HepG2 (cell line): ENCODE data around the gene OARD1. TPM values are rescaled to one million over a fixed set of nuclear protein-coding genes. Genes with fewer than 3 reads are reported as not detected.

Source experiments
- CBFB ChIP-seq: sonication (generic); formaldehyde crosslinking; IDR thresholded peaks from 2 replicates; pipeline ENCODE4 v1.4.0; 2020; ENCODE audit warnings: missing genetic modification reagents
- CBX5 ChIP-seq: sonication (generic); formaldehyde crosslinking; IDR thresholded peaks from 2 replicates; pipeline ENCODE4 v1.4.0; 2020; ENCODE audit warnings: missing genetic modification reagents, borderline replicate concordance
- CCDC6 ChIP-seq: sonication (generic); formaldehyde crosslinking; IDR thresholded peaks from 2 replicates; pipeline ENCODE4 v1.8.1; 2022; ENCODE audit warnings: mild to moderate bottlenecking, missing genetic modification reagents, moderate library complexity
- ESRRA ChIP-seq: sonication (generic); formaldehyde crosslinking; IDR thresholded peaks from 2 replicates; pipeline ENCODE4 v1.5.1; 2020; ENCODE audit warnings: mild to moderate bottlenecking, low read depth, missing genetic modification reagents
- ETV5 ChIP-seq: IDR thresholded peaks from 2 replicates; pipeline ENCODE4 v1.6.1; 2018; ENCODE audit warnings: missing biosample characterization, missing genetic modification reagents, inconsistent platforms, borderline replicate concordance
- HNRNPK ChIP-seq: fragments of 200-400 bp; formaldehyde crosslinking; IDR thresholded peaks from 2 replicates; pipeline ENCODE4 v1.6.1; 2018; ENCODE audit warnings: low read length, low read depth, moderate library complexity, mild to moderate bottlenecking; ENCODE audit not compliant: poor library complexity, severe bottlenecking
- IRX3 ChIP-seq: sonication (generic); formaldehyde crosslinking; IDR thresholded peaks from 2 replicates; pipeline ENCODE4 v1.8.1; 2023; ENCODE audit warnings: mild to moderate bottlenecking, low read depth, missing genetic modification reagents, borderline replicate concordance
- MBNL3 ChIP-seq: fragments of 250-450 bp; sonication (Bioruptor Pico); conservative IDR thresholded peaks from 2 replicates; pipeline ENCODE4 v1.8.0; 2022; ENCODE audit warnings: mild to moderate bottlenecking, inconsistent platforms
- MXD4 ChIP-seq: IDR thresholded peaks from 2 replicates; pipeline ENCODE4 v1.6.1; 2016; ENCODE audit warnings: mild to moderate bottlenecking, missing biosample characterization, missing genetic modification reagents
- NCOA5 ChIP-seq: sonication (generic); formaldehyde crosslinking; IDR thresholded peaks from 2 replicates; pipeline ENCODE4 v1.4.0; 2020; ENCODE audit warnings: missing genetic modification reagents
- RORA ChIP-seq: sonication (generic); formaldehyde crosslinking; IDR thresholded peaks from 2 replicates; pipeline ENCODE4 v1.5.0; 2020; ENCODE audit warnings: mild to moderate bottlenecking, missing genetic modification reagents, moderate library complexity
- SMARCE1 ChIP-seq: fragments of 450-650 bp; IDR thresholded peaks from 2 replicates; pipeline ENCODE4 v1.6.1; 2017; ENCODE audit warnings: borderline replicate concordance
- SP4 ChIP-seq: sonication (generic); formaldehyde crosslinking; IDR thresholded peaks from 2 replicates; pipeline ENCODE4 v1.8.1; 2023; ENCODE audit warnings: mild to moderate bottlenecking, missing genetic modification reagents
- SSRP1 ChIP-seq: IDR thresholded peaks from 2 replicates; pipeline ENCODE4 v1.6.1; 2016; ENCODE audit warnings: control low read depth
- TARDBP ChIP-seq: sonication (generic); formaldehyde crosslinking; IDR thresholded peaks from 2 replicates; pipeline ENCODE4 v1.8.0; 2022; ENCODE audit warnings: mild to moderate bottlenecking, missing genetic modification reagents
- ZNF138 ChIP-seq: sonication (generic); formaldehyde crosslinking; IDR thresholded peaks from 2 replicates; pipeline ENCODE4 v1.5.0; 2020; ENCODE audit warnings: mild to moderate bottlenecking, low read depth, missing genetic modification reagents
- ZNF20 ChIP-seq: sonication (generic); formaldehyde crosslinking; IDR thresholded peaks from 2 replicates; pipeline ENCODE4 v1.4.0; 2020; ENCODE audit warnings: mild to moderate bottlenecking, moderate library complexity, missing genetic modification reagents
- ZNF225 ChIP-seq: sonication (generic); formaldehyde crosslinking; IDR thresholded peaks from 2 replicates; pipeline ENCODE4 v1.4.0; 2020; ENCODE audit warnings: mild to moderate bottlenecking, missing genetic modification reagents
- ZNF431 ChIP-seq: sonication (generic); formaldehyde crosslinking; IDR thresholded peaks from 2 replicates; pipeline ENCODE4 v1.9.0; 2022; ENCODE audit warnings: missing genetic modification reagents, low read depth, mild to moderate bottlenecking, borderline replicate concordance
- ZNF446 ChIP-seq: sonication (generic); formaldehyde crosslinking; IDR thresholded peaks from 2 replicates; pipeline ENCODE4 v1.5.0; 2020; ENCODE audit warnings: mild to moderate bottlenecking, missing genetic modification reagents
- ZNF598 ChIP-seq: sonication (generic); formaldehyde crosslinking; IDR thresholded peaks from 2 replicates; pipeline ENCODE4 v1.5.1; 2020; ENCODE audit warnings: mild to moderate bottlenecking, missing genetic modification reagents, borderline replicate concordance
- ZNF768 ChIP-seq: sonication (generic); formaldehyde crosslinking; IDR thresholded peaks from 2 replicates; pipeline ENCODE4 v1.4.0; 2020; ENCODE audit warnings: missing genetic modification reagents
- ZNF878 ChIP-seq: sonication (generic); formaldehyde crosslinking; IDR thresholded peaks from 2 replicates; pipeline ENCODE4 v1.8.1; 2023; ENCODE audit warnings: mild to moderate bottlenecking, missing genetic modification reagents, moderate library complexity
- ZSCAN30 ChIP-seq: sonication (generic); formaldehyde crosslinking; IDR thresholded peaks from 2 replicates; pipeline ENCODE4 v1.5.0; 2020; ENCODE audit warnings: mild to moderate bottlenecking, missing genetic modification reagents
- polyA plus RNA-seq, 8 experiments: library from polyadenylated mRNA; depleted of rRNA in 3 of 8; stranded (reverse) in 7 of 8; unstranded in 1 of 8; fragments of >200 nt; fragmentation: Illumina TruSeq in 4 of 8; extraction: Trizol in 4 of 8; gene quantifications; 2 replicates each; pipeline versions ENCODE4 v1.2.1 to v1.2.3, GENCODE V29; 2011 to 2016; ENCODE audit warnings: low read depth in 4 of 8, missing spikeins in 1 of 8, mixed read lengths in 1 of 8; ENCODE audit not compliant: insufficient read depth in 1 of 8
- total RNA-seq, 5 experiments: library from RNA; depleted of rRNA; stranded (reverse); fragments of >200 nt; fragmentation: Illumina TruSeq; extraction: Trizol; gene quantifications; 2 replicates each; pipeline ENCODE4 v1.2.3, GENCODE V29; 2016; ENCODE audit warnings: low read depth in 1 of 5
- TF ChIP-seq, protein P1 (sequence below), 2 experiments: sonication (generic) in 1 of 2; formaldehyde crosslinking in 1 of 2; IDR thresholded peaks; 2 replicates each; pipeline versions ENCODE4 v1.4.0 to v1.6.1; 2018 to 2020; ENCODE audit warnings: missing genetic modification reagents in 2 of 2, borderline replicate concordance in 1 of 2, low read depth in 1 of 2, mild to moderate bottlenecking in 1 of 2, missing biosample characterization in 1 of 2

The OARD1 gene
- total and polyA plus RNA-seq, 2 of the 13 experiments (the other 11 are each of a cell fraction or from before 2014, with no cell fraction given), result 18.4 to 49.0 TPM

DNA sequence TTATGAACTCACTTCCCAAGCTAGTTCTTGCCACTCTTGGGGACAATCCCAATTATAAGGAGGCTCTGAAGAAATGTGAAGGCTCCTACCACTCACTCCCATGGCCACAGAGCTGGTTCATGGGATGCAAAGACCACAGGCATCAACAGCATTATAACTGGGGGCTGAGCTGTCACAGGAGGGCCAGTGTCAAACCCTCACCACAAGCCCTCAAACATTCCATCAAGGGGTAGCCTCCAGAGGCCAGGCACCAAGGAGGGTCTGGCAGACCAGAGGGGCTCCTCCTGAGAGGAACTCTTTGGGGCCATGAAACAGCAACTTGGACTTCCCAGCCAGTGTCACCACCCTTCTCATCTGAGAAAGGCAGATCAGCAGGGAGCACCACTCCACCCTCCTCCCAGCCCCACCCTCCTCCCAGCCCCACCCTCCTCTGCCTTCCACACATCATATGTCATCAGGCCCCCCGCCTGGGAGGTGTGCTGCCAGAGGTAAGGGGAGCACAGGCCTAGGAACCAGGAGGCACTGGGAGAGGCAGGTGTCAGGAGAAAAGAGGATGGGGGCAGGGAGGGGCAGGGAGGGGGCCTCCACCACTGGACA, 31.1 kb downstream of the OARD1 start (continued):
- TF ChIP-seq, protein P1, sequence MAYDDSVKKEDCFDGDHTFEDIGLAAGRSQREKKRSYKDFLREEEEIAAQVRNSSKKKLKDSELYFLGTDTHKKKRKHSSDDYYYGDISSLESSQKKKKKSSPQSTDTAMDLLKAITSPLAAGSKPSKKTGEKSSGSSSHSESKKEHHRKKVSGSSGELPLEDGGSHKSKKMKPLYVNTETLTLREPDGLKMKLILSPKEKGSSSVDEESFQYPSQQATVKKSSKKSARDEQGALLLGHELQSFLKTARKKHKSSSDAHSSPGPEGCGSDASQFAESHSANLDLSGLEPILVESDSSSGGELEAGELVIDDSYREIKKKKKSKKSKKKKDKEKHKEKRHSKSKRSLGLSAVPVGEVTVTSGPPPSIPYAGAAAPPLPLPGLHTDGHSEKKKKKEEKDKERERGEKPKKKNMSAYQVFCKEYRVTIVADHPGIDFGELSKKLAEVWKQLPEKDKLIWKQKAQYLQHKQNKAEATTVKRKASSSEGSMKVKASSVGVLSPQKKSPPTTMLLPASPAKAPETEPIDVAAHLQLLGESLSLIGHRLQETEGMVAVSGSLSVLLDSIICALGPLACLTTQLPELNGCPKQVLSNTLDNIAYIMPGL (CRISPR knock-in tag; IDR thresholded peaks at IDR 0.05; ENCODE audit: borderline replicate concordance in 1 of 2, low read depth in 1 of 2), result peak in 1 of 2 experiments; percentile 7; a peak in 1 of 4 replicates
- TF ChIP-seq ZNF138 (CRISPR knock-in tag), result no peak
- no peak for TF ChIP-seq IRX3
- no peak for TF ChIP-seq CCDC6 (CRISPR knock-in tag)
- TF ChIP-seq SP4 (CRISPR knock-in tag), result peak; percentile 9; the same call in 1 of the 2 replicates
- TF ChIP-seq ZNF225 (CRISPR knock-in tag), result no peak
- TF ChIP-seq NCOA5, result no peak
- no peak for TF ChIP-seq ZNF878 (CRISPR knock-in tag)
- TF ChIP-seq ZNF598 (CRISPR knock-in tag), result 0 out of 2 replicates have a peak, but pooled peaks have one; percentile 0
- peak; percentile 24; the same call in 1 of the 2 replicates for TF ChIP-seq ZNF431
- TF ChIP-seq ESRRA (CRISPR knock-in tag), result 0 out of 2 replicates have a peak, but pooled peaks have one; percentile 5
- TF ChIP-seq ZNF20 (CRISPR knock-in tag), result no peak
- no peak for TF ChIP-seq ZNF768 (CRISPR knock-in tag)
- no peak for TF ChIP-seq SMARCE1
- no peak for TF ChIP-seq HNRNPK
- TF ChIP-seq MBNL3 (CRISPR knock-in tag), result no peak
- no peak for TF ChIP-seq RORA (CRISPR knock-in tag)
- TF ChIP-seq TARDBP, result no peak
- peak; percentile 92; the same call in 1 of the 2 replicates for TF ChIP-seq SSRP1 (CRISPR knock-in tag)
- TF ChIP-seq CBFB, result 0 out of 2 replicates have a peak, but pooled peaks have one; percentile 10
- TF ChIP-seq ETV5 (CRISPR knock-in tag), result no peak
- 0 out of 2 replicates have a peak, but pooled peaks have one; percentile 1 for TF ChIP-seq MXD4 (CRISPR knock-in tag)
- TF ChIP-seq ZNF446 (CRISPR knock-in tag), result no peak
- peak; percentile 7; the same call in 1 of the 2 replicates for TF ChIP-seq CBX5
- no peak for TF ChIP-seq ZSCAN30 (CRISPR knock-in tag)
- TF ChIP-seq, all 625 proteins: peak for 17
